K562 (cell line): ENCODE results near the gene UBE2V1. TPM values are rescaled to one million over a fixed set of nuclear protein-coding genes. Genes with fewer than 3 reads are reported as not detected.

Source experiments
- ADNP ChIP-seq: fragments of 200-800 bp; sonication (Bioruptor generic); IDR thresholded peaks from 2 replicates; pipeline ENCODE4 v1.6.1; 2016; ENCODE audit warnings: missing genetic modification characterization, missing compliant biosample characterization
- BCLAF1 ChIP-seq, 2 experiments: fragments of 450-650 bp in 1 of 2; IDR thresholded peaks; 2 replicates each; pipeline ENCODE4 v1.6.1; 2011 to 2017; ENCODE audit warnings: low read depth in 2 of 2, antibody characterized with exemption in 1 of 2, borderline replicate concordance in 1 of 2, low read length in 1 of 2, mild to moderate bottlenecking in 1 of 2, mixed read lengths in 1 of 2; ENCODE audit not compliant: control insufficient read depth in 1 of 2
- BRD4 ChIP-seq: fragments of 200-600 bp; sonication (generic); IDR thresholded peaks from 2 replicates; pipeline ENCODE4 v1.6.1; 2017; ENCODE audit warnings: inconsistent platforms
- CBX1 ChIP-seq: sonication (generic); IDR thresholded peaks from 2 replicates; pipeline ENCODE4 v1.6.1; 2016; ENCODE audit warnings: antibody characterized with exemption, low read depth, mild to moderate bottlenecking
- FIP1L1 ChIP-seq: fragments of 200-400 bp; formaldehyde crosslinking; IDR thresholded peaks from 2 replicates; pipeline ENCODE4 v1.6.1; 2018; ENCODE audit warnings: mild to moderate bottlenecking, low read depth, low read length; ENCODE audit not compliant: poor library complexity, severe bottlenecking
- FOXA3 ChIP-seq, 2 experiments: fragments of 450-650 bp in 1 of 2; sonication (generic) in 1 of 2; formaldehyde crosslinking; IDR thresholded peaks in 1 of 2; conservative IDR thresholded peaks in 1 of 2; 2 replicates each; pipeline versions ENCODE4 v1.4.0 to v1.8.0; 2020 to 2022; ENCODE audit warnings: mild to moderate bottlenecking in 2 of 2, missing genetic modification reagents in 1 of 2
- FOXJ3 ChIP-seq: sonication (generic); formaldehyde crosslinking; IDR thresholded peaks from 2 replicates; pipeline ENCODE4 v1.4.0; 2020; ENCODE audit warnings: mild to moderate bottlenecking, missing genetic modification reagents
- HDAC2 ChIP-seq: fragments of 450-650 bp; IDR thresholded peaks from 2 replicates; pipeline ENCODE4 v1.6.1; 2016; ENCODE audit warnings: mild to moderate bottlenecking
- MAFK ChIP-seq: IDR thresholded peaks from 2 replicates; pipeline ENCODE4 v1.6.1; 2011; ENCODE audit warnings: low read length, improper control_type of control experiment
- NCOA2 ChIP-seq, 2 experiments: fragments of 450-650 bp; IDR thresholded peaks; 2 replicates each; pipeline ENCODE4 v1.6.1; 2018; ENCODE audit warnings: mild to moderate bottlenecking in 2 of 2, moderate library complexity in 1 of 2; ENCODE audit not compliant: partially characterized antibody in 2 of 2
- PCBP2 ChIP-seq: fragments of 200-400 bp; formaldehyde crosslinking; IDR thresholded peaks from 2 replicates; pipeline ENCODE4 v1.6.1; 2018; ENCODE audit warnings: low read length, low read depth, mild to moderate bottlenecking, moderate library complexity; ENCODE audit not compliant: poor library complexity, severe bottlenecking
- PTBP1 ChIP-seq: fragments of 200-400 bp; formaldehyde crosslinking; IDR thresholded peaks from 2 replicates; pipeline ENCODE4 v1.6.1; 2017; ENCODE audit warnings: low read depth, low read length
- RBFOX2 ChIP-seq: fragments of 200-400 bp; formaldehyde crosslinking; IDR thresholded peaks from 2 replicates; pipeline ENCODE4 v1.6.1; 2017; ENCODE audit warnings: low read depth, mild to moderate bottlenecking, low read length, moderate library complexity
- SAFB ChIP-seq: fragments of 200-400 bp; formaldehyde crosslinking; IDR thresholded peaks from 2 replicates; pipeline ENCODE4 v1.6.1; 2017; ENCODE audit warnings: low read depth, low read length, borderline replicate concordance
- TEAD2 ChIP-seq: fragments of 450-650 bp; IDR thresholded peaks from 2 replicates; pipeline ENCODE4 v1.6.1; 2016; ENCODE audit warnings: missing genetic modification characterization, control low read depth, missing compliant biosample characterization
- THAP12 ChIP-seq: fragments of 250-450 bp; sonication (Bioruptor Pico); IDR thresholded peaks from 2 replicates; pipeline ENCODE4 v1.9.0; 2021; ENCODE audit warnings: mild to moderate bottlenecking, inconsistent platforms
- ZNF146 ChIP-seq: IDR thresholded peaks from one replicate; pipeline ENCODE4 v1.6.1; 2018; ENCODE audit warnings: missing compliant biosample characterization; ENCODE audit not compliant: unreplicated experiment
- ZNF280A ChIP-seq: fragments of 450-650 bp; IDR thresholded peaks from 2 replicates; pipeline ENCODE4 v1.6.1; 2018; ENCODE audit warnings: mild to moderate bottlenecking, low read depth; ENCODE audit not compliant: partially characterized antibody
- ZNF311 ChIP-seq: fragments of 250-450 bp; sonication (Bioruptor Pico); IDR thresholded peaks from 2 replicates; pipeline ENCODE4 v1.4.0; 2020; ENCODE audit warnings: mild to moderate bottlenecking, moderate library complexity
- ZNF354B ChIP-seq: fragments of 250-450 bp; sonication (Bioruptor Pico); IDR thresholded peaks from 2 replicates; pipeline ENCODE4 v1.4.0; 2020
- ZNF766 ChIP-seq: fragments of 200-800 bp; sonication (Bioruptor generic); conservative IDR thresholded peaks from 2 replicates; pipeline ENCODE4 v1.6.1; 2016; ENCODE audit warnings: missing genetic modification characterization, missing compliant biosample characterization
- ZSCAN29 ChIP-seq: fragments of 450-650 bp; IDR thresholded peaks from 2 replicates; pipeline ENCODE4 v1.6.1; 2017
- polyA plus RNA-seq, 8 experiments: library from polyadenylated mRNA; depleted of rRNA in 4 of 8; stranded (reverse) in 5 of 8; unstranded in 3 of 8; fragments of >200 nt; fragmentation: Nextera tagmentation in 2 of 8; fragmentation: Illumina TruSeq in 1 of 8; extraction: Ambion mirVana in 2 of 8; extraction: Trizol in 1 of 8; gene quantifications; 2 replicates each; pipeline versions ENCODE4 v1.2.1 to v1.2.3, GENCODE V29; 2011 to 2014; ENCODE audit warnings: inconsistent platforms in 1 of 8, missing spikeins in 1 of 8
- total RNA-seq, 7 experiments: library from RNA; depleted of rRNA in 6 of 7; stranded (reverse); fragments of >200 nt in 6 of 7; fragmentation: Illumina TruSeq in 2 of 7; extraction: Trizol in 2 of 7; gene quantifications; 2 replicates each; pipeline versions ENCODE4 v1.2.1 to v1.2.3, GENCODE V29; 2011 to 2021; ENCODE audit warnings: low replicate concordance in 1 of 7

The UBE2V1 gene
- total and polyA plus RNA-seq, 9 of the 15 experiments (the other 6 are each of a cell fraction or from before 2014, with no cell fraction given): 93.0 to 357 (median 119) TPM

GRCh38 chr20:50115591-50116367, 2.8 kb upstream of the UBE2V1 start (continued):
- TF ChIP-seq ZNF766 (CRISPR knock-in tag) (peak; percentile 44; the same call in 1 of the 2 replicates), PCBP2 (no peak), CBX1 (no peak), THAP12 (CRISPR knock-in tag) (no peak), BRD4 (no peak), ZNF146 (CRISPR knock-in tag) (no peak), BCLAF1 (IDR thresholded peaks at IDR 0.05; ENCODE audit: borderline replicate concordance in 1 of 2, control insufficient read depth in 1 of 2, low read depth in 2 of 2, low read length in 1 of 2) (no peak), FOXA3 (CRISPR knock-in tag; conservative IDR thresholded peaks at IDR 0.05 in 1 of 2, IDR thresholded peaks at IDR 0.05 in 1 of 2) (no peak), MAFK (no peak), NCOA2 (IDR thresholded peaks at IDR 0.05; ENCODE audit: partially characterized antibody in 2 of 2) (no peak), RBFOX2 (peak; percentile 61), ADNP (no peak; the same call in 1 of the 2 replicates), FOXJ3 (CRISPR knock-in tag) (no peak), TEAD2 (tag) (no peak), ZNF280A (no peak), SAFB (no peak), PTBP1 (no peak), FIP1L1 (no peak), ZNF354B (CRISPR knock-in tag) (no peak), HDAC2 (no peak), ZNF311 (CRISPR knock-in tag) (no peak), ZSCAN29 (no peak)
